Stimulated activated CD4-positive, alpha-beta T cell treated with anti-CD3 and anti-CD28 coated beads, Interleukin-2, amount 100 ng/mL, for 4 hours (primary cell): Measurements from ENCODE around the gene PAF1.

Experiments used
- DNase-seq: peaks from one replicate; pipeline ENCODE4 v3.0.0-alpha.2; 2020; ENCODE audit warnings: low read depth

Gene PAF1

GRCh38 chr19:39405958-39406655 lies 15.2 kb upstream of the PAF1 start:
- DNase-seq: peak; percentile 88

GRCh38 chr19:39405261-39405957 lies 14.5 kb upstream of the PAF1 start:
- DNase-seq: no peak

DNA sequence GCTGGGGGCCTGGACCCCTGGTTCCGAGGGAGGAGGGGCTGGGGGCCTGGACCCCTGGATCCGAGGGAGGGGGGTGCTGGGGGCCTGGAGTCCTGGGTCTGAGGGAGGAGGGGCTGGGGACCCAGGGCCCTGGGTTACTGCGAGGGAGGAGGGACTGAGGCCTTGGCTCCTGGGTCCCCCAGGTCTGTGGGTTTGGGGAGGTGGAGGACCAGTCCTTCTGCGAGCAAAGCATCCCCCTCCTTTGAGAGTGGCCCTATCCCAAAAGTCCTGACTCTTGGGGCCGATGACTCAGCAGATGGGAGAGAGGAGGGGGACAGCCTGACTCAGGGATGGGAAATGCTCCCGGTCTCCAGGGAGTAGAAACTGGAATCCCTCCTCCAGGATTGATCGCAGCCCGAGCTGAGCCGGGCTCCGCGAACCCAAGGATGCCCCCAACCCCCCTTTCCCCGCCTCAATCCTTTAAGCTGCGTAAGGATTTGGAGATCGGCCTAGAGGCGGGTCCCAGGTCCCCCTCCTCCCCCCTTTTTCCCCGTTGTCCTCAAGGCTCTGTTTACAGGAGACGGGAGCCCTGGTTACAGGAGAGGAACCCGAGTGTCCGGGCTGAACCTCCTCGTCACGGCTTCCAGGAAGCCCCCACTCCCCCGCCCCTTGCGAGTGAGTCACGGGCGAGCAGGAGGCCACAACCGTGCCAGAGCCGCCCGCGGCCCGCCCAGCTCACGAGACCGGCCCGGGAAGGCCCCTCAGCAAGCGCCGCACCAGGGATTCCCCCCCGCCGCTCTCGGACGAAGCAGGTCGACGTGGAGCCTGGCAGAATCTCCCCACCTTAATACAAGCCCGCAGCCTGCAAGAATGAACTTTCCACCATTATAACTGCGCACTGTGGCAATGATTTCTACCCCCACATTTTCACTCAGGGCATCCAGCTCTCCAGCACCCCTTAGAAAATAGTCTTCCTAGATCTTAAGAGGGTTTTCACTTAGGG lies 12.7 kb upstream of the PAF1 start:
- DNase-seq: peak; percentile 94

DNA sequence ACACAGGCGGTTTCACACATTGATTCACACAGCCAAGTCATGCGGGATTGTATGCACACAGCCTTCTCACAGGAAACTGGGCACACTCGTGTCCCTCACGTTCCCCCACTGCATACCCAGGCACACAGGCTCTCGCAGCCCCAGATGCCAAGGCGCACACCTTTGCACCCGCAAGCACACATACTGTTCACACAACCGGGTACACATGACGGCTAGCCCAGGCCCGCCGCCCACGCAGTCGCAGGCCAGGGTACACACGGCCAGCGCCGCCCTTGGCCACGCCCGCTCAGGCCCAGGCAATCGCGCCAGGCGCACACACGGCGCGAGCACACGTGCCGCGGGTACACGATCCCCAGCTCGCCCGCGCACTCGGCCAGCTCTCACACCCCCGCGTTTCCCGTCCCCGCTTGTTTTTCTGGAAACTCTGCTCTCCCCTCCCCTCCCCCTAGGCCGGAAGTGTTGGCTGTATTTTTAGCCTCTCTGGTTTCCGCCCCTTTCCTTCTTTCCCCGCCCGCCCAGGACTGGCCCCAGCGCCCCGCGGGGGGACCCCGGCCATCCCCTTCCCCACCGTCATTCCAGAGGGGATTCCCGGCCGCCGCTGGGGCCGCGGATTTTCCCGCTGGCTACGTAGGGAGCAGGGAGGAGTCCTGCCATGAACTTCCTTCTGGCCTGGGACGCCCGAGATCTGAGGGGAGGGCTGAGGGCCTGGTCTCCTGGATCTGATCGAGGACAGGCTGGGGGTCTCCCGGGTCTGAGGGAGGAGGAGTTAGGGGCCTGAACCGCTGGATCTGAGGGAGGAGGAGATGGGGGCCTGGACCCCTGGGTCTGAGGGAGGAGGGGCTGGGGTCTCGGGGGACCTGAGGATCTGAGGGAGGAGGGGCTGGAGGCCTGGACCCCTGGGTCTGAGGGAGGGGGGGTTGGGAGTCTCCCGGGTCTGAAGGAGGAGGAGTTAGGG lies 11.7 kb upstream of the PAF1 start:
- DNase-seq: peak; percentile 82

DNA sequence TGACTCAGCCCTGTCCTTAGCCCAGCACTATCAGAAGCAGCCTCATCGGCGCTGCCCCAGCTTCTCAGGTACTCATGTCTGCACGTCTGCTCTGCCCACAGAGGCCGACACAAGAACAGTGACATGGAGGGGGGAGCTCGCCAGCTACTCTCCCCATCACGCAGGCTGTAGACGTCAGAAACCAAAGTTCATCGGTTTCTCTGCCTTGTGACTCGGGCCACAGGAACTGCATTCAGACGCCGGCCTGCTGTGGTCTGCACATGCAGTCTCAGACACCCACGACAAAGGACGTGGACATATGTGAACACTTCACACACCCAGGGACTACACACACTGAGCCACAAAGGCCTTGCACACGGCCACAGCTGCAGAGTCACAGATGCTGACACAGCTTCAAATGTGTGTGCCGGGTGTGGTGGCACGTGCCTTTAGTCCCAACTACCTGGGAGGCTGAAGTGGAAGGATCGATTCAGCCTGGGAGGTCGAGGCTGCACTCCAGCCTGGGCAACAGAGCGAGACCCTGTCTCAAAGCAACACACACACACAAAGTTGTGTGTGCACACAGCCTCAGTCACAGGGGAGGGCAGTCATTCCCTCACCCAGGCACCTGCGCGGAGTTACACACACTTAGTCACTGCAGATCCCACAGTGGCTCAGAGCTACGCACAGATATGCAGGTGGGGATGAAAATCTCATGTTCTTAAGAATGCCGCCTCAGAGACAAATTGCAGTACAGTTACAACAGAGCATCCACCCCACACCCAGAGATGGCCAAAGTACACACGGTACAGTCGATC lies 10.8 kb upstream of the PAF1 start:
- peak; percentile 67 for DNase-seq

GRCh38 chr19:39401070-39401548 lies 10.2 kb upstream of the PAF1 start:
- DNase-seq: no peak

GRCh38 chr19:39400061-39400460 lies 9.2 kb upstream of the PAF1 start:
- DNase-seq: no peak

- DNase-seq: no peak
These were observed 8.8 kb upstream of the PAF1 start for GRCh38 chr19:39399668-39400050.

DNA sequence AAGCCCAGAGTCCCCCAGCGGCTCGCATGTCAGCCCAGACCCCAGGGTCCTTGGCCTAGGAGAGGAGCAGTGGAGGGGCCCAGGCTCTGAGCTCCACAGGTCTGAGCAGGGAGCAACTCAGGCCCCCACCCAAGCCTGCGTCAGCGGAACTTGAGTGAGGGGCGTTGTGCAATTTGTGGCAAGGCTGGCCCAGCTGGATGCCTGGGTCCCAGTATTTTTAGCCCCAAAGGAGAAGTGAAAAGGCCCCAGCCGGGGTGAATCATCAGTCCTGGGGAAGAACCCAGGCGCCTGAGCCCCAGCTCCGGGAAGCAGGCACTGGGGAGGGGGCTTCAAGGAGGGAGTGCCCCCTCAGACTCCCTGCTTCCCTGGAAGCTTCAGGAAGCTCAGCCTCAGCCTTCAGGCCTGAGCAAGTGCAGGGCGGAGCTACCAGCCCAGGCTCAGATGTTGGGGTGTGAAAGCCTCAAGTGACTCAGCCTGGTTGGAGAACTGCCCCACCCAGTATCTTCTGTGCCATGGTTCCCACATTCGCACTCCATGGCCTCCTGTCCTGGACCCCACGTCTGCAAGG lies 7.5 kb upstream of the PAF1 start:
- DNase-seq: no peak

DNA sequence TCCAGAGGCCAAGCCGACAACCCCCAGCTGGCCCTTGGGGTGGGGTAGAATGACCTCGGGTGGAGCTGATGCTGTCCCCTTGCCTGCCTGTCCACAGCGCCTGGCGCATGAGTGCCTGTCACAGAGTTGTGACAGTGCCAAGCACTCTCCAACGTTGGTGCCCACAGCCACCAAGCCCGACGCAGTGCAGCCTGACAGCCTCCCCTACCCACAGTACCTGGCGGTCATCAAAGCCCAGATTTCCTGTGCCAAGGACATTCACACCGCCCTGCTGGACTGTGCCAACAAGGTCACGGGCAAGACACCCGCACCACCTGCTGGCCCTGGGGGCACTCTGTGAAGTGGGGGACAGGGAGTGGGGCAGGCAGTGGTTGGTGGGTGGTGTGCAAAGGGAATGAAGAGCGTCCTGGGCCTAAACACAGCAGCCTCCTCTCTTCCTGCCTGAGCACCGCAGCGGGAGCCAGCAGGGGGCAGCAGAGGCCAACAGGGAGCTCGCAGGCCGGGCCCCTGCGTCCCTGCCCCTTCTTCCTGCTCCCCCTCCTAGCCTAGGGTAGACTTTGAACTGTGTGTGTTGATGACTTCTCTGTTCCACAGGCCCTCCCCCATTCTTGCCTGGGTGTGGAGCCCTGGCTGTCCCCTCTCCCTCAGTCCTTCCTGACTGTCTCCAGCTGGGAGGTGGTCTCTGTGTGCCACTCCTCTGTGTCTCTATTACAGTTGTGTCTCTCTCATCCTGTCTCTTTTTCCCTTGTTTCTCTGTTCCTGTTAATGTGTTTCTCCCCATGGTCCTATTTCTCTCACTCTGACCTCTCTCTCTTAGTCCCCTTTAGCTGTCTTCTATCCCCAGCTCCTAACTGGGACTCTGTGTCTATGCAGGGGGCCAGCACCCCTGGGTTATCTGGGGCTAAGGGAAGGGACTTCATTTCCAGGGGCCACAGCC lies 6.7 kb upstream of the PAF1 start:
- DNase-seq: peak; percentile 91

DNA sequence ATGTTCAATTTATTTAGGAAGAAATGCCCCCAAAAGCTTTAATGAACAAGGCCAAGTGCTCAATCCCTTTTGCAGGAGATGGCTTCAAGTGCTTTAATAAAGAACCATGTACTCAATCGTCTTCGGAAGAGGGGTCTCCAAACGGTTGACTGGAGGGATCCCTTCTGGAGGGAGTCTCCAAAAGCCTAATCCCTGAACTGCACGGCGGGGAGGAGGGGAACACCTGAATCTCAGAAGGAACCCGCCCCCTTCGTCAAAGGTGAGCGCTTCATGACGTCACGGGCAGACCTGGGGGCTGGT lies 505 bp downstream of the PAF1 start:
- peak; percentile 81 for DNase-seq

DNA sequence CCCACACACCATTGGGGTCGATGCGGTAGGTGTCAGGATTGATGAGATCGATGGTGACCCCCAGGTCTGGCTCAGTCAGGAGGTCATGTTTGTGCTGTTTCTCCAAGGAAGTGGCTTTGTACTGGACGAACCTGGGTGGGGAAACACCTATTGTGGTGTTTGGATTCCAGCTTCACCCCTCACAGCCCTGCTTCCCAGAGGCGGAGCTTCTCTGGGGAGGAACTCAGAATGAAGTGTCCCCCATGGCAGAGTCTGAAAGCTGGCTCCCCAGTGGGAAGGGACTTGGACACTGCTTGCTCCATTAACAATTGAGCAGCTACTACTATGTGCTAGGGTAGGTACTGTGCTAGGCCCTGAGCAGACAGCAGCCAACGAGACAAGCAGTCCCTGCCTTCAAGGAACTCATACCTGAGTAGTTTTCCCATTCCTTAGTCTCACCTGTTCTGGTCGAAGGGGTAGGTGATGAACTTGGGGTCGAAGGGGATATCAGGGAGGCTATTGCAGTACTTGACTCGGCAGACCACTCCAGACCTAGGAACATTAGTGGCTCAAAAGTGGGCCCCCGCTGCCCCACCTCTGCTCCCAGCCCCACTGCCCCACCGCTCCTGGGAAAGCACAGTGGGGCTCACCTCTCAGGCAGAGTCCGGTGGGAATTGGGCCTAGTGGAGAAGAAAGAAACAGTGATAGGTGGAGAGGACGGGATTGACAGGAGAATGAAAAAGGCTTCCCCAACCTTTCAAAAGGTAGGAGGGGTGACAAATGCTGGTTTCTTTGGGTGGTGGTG lies 1.1 kb downstream of the PAF1 start:
- DNase-seq: no peak

- DNase-seq: no peak
These were observed 2.2 kb downstream of the PAF1 start for GRCh38 chr19:39388657-39389056.

DNA sequence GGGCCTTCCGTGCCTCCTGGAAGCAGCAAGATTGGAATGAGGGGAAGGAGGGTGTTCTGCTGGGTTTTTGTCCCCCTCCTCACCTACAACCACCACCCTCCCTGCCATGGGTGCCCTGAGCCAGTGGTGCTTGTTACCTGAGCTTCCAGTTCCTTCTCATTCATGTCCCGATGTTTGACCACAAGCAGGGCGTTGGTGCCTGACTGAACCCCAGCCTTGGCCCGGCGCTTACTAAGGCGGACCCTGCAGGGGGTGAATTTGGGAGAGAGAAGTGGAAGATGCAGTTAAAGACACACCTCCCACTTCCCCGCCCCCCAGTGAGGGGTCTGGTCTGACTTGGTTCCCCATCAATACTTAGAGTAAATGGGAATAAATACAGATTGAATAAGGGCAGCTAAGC lies 4.3 kb downstream of the PAF1 start:
- no peak for DNase-seq

DNA sequence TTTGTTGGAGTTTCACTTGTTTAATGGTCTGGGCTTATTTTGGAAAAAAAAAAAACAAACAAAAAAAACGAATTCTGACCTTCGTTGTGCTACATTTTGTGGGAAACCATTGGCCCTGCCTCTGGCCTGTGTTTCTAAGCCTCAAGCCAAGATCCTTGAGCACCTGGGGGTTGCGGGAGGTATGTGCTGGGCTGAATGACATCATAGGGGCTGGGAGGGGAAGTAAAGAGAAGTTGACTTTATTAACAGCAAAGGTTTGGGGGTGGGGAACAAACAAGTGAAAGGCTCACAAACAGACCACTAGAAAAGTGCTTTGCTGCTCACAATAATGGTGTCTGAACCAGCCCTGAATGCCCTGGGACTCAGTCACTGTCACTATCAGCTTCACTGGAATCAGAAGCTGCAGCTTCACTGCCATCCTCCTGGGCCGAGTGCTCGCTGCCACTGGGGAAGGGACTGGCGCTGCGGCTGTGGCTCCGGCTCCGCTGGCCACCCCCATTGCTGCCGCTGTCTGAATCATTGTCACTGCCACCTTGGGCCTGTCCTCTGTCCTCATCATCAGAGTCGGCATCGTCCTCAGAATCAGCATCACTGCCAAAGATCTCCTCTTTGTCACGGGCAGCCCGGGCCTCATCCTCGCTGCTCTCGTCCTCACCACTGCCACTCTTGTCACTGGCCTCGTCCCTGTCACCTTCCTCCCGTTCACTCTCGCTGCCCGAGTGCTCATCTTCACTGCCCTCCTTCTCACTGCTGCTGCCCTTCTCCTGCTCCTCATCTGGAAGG lies 5.1 kb downstream of the PAF1 start:
- DNase-seq: no peak

DNA sequence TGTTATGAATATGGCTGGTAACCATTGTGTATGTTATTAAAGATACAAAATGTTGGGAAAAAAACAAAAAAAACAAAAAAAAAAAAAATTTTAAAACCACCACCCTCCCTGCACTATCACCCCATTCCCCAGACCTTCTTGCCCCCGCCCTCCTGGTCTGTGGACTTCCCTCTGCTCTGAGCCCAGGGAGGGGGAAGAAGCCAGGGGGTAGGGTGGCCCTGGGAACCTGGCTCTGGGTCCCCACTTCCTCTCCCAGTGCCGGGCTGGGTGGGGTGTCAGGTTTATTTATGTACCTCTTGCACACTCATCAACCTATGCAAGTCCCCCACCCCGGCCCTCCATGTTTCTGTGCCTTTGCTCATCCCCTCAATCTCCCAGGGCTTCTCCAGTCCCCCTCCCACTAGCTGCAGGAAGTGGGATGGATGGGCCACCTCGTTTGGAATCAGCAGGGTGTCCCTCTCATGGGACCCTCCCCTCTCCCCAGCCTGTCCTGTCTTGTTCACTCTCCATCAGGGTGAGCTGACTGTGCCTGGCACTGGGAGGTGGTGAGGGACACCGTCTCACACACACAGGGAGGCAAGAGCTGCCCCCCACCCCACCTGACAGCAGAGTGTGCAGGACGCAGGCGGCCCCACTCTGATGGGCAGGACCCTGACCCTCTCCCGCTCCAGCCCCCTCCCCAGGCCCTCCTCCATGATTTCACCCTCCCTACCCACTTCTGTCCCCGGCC lies 5.9 kb downstream of the PAF1 start:
- no peak for DNase-seq
